NCI-H2081 (cell line): ENCODE data around the gene MTOR.
"Not testable (repeated sequence)": the region's sequence is repeated elsewhere in the genome, so short reads cannot be mapped to it uniquely, and the experiment has no call there.

Experiments
- DNase-seq, 2 experiments: peaks; one replicate each; lab custom pipeline; 2025; lab: John Stamatoyannopoulos, UW

MTOR gene

GRCh38 chr1:11280719-11281376 lies 18.5 kb upstream of the MTOR start:
- DNase-seq, result no peak

GRCh38 chr1:11279630-11280029 lies 17.3 kb upstream of the MTOR start:
- DNase-seq, result no peak

GRCh38 chr1:11279152-11279551 lies 16.8 kb upstream of the MTOR start:
- DNase-seq, result no peak

- DNase-seq, result no peak
Measured at GRCh38 chr1:11273595-11274234, 11.4 kb upstream of the MTOR start.

- peak; percentile 76 to 87 for DNase-seq
Measured at GRCh38 chr1:11272832-11273594, 10.7 kb upstream of the MTOR start, which contains the start of gene UBIAD1. UBIAD1 (plus strand) TSS chr1:11273198; CDS start chr1:11273532, 334 bp downstream.

- DNase-seq, result no peak
Measured at GRCh38 chr1:11272544-11272831, 10.1 kb upstream of the MTOR start.

- not testable (repeated sequence) for DNase-seq
Measured at GRCh38 chr1:11267350-11268337, 5.3 kb upstream of the MTOR start.

- DNase-seq, result no peak
Measured at GRCh38 chr1:11266268-11267074, 4.1 kb upstream of the MTOR start.

- no peak for DNase-seq
Measured at GRCh38 chr1:11256299-11256698, 6.1 kb downstream of the MTOR start.

- no peak for DNase-seq
Measured at GRCh38 chr1:11253226-11253625, 9.1 kb downstream of the MTOR start.

GRCh38 chr1:11252538-11252937 lies 9.8 kb downstream of the MTOR start:
- DNase-seq, result no peak

- no peak for DNase-seq
Measured at GRCh38 chr1:11248169-11248568, 14.2 kb downstream of the MTOR start.

- peak in 1 of 2 experiments; percentile 25 for DNase-seq
Measured at GRCh38 chr1:11245904-11246719, 16.2 kb downstream of the MTOR start.

GRCh38 chr1:11245248-11245647 lies 17.1 kb downstream of the MTOR start:
- peak in 1 of 2 experiments; percentile 29 for DNase-seq

- no peak for DNase-seq
Measured at GRCh38 chr1:11238311-11238710, 24.0 kb downstream of the MTOR start.

- no peak for DNase-seq
Measured at GRCh38 chr1:11237356-11237755, 25.0 kb downstream of the MTOR start.

- no peak for DNase-seq
Measured at GRCh38 chr1:11233208-11233607, 29.1 kb downstream of the MTOR start.

GRCh38 chr1:11229203-11229602 lies 33.1 kb downstream of the MTOR start:
- DNase-seq, result no peak

- no peak for DNase-seq
Measured at GRCh38 chr1:11227106-11228077, 35.0 kb downstream of the MTOR start.
